H9 (cell line): ENCODE data around the gene PELI2. TPM values are rescaled to one million over a fixed set of nuclear protein-coding genes. Genes with fewer than 3 reads are reported as not detected.

Source experiments
- DNase-seq: peaks from one replicate; pipeline ENCODE4 v3.0.0-alpha.2; 2017
- H2AFZ ChIP-seq: one replicate; pipeline ENCODE4 v1.6.1; 2013; ENCODE audit warnings: mild to moderate bottlenecking, low read length, control low read depth, moderate library complexity
- H2AK5ac ChIP-seq: 2 replicates; pipeline ENCODE4 v1.6.1; 2013; ENCODE audit warnings: low read length, control low read depth, mixed read lengths; ENCODE audit not compliant: insufficient read length
- H2BK120ac ChIP-seq: one replicate; pipeline ENCODE4 v1.6.1; 2013; ENCODE audit warnings: low read depth, mild to moderate bottlenecking, low read length, control low read depth, inconsistent platforms; ENCODE audit not compliant: poor library complexity, severe bottlenecking
- H2BK12ac ChIP-seq: 2 replicates; pipeline ENCODE4 v1.6.1; 2013; ENCODE audit warnings: low read length, control low read depth, mixed read lengths, low read depth; ENCODE audit not compliant: insufficient read length
- H2BK15ac ChIP-seq: 2 replicates; pipeline ENCODE4 v1.6.1; 2013; ENCODE audit warnings: low read depth, low read length, control low read depth
- H2BK20ac ChIP-seq: one replicate; pipeline ENCODE4 v1.6.1; 2013; ENCODE audit warnings: low read depth, mild to moderate bottlenecking, low read length, control low read depth, inconsistent platforms; ENCODE audit not compliant: poor library complexity, severe bottlenecking
- H2BK5ac ChIP-seq: 2 replicates; pipeline ENCODE4 v1.6.1; 2013; ENCODE audit warnings: low read length, control low read depth, mixed read lengths; ENCODE audit not compliant: insufficient read length
- H3K14ac ChIP-seq: 2 replicates; pipeline ENCODE4 v1.6.1; 2013; ENCODE audit warnings: low read length, control low read depth; ENCODE audit not compliant: insufficient read depth
- H3K18ac ChIP-seq: 2 replicates; pipeline ENCODE4 v1.6.1; 2013; ENCODE audit warnings: low read depth, mild to moderate bottlenecking, mixed read lengths, low read length, control low read depth; ENCODE audit not compliant: insufficient read length
- H3K23ac ChIP-seq: 2 replicates; pipeline ENCODE4 v1.6.1; 2013; ENCODE audit warnings: low read length, control low read depth, mixed read lengths, low read depth; ENCODE audit not compliant: insufficient read length
- H3K23me2 ChIP-seq: 2 replicates; pipeline ENCODE4 v1.6.1; 2013; ENCODE audit warnings: low read depth, mild to moderate bottlenecking, mixed read lengths, low read length, control low read depth; ENCODE audit not compliant: insufficient read length, poor library complexity, severe bottlenecking
- H3K27ac ChIP-seq: 2 replicates; pipeline ENCODE4 v1.5.1; 2013; ENCODE audit warnings: low read length, control low read depth, mixed read lengths, low read depth; ENCODE audit not compliant: insufficient read length
- H3K27me3 ChIP-seq: 2 replicates; pipeline ENCODE4 v1.6.1; 2013; ENCODE audit warnings: low read length, control low read depth, inconsistent platforms; ENCODE audit not compliant: insufficient read depth
- H3K4ac ChIP-seq: 2 replicates; pipeline ENCODE4 v1.6.1; 2013; ENCODE audit warnings: low read depth, mild to moderate bottlenecking, control low read depth, inconsistent platforms, low read length, moderate library complexity
- H3K4me1 ChIP-seq: 2 replicates; pipeline ENCODE4 v1.6.1; 2013; ENCODE audit warnings: low read length, control low read depth, inconsistent platforms; ENCODE audit not compliant: insufficient read depth
- H3K4me2 ChIP-seq: 2 replicates; pipeline ENCODE4 v1.6.1; 2013; ENCODE audit warnings: low read length, control low read depth, mixed read lengths; ENCODE audit not compliant: insufficient read length, insufficient read depth
- H3K56ac ChIP-seq: 2 replicates; pipeline ENCODE4 v1.6.1; 2013; ENCODE audit warnings: low read depth, mild to moderate bottlenecking, mixed read lengths, low read length, control low read depth; ENCODE audit not compliant: insufficient read length
- H3K79me1 ChIP-seq: 2 replicates; pipeline ENCODE4 v1.6.1; 2013; ENCODE audit warnings: low read depth, mild to moderate bottlenecking, moderate library complexity, low read length, control low read depth, inconsistent platforms; ENCODE audit not compliant: insufficient read depth, poor library complexity, severe bottlenecking
- H3K79me2 ChIP-seq: 2 replicates; pipeline ENCODE4 v1.6.1; 2013; ENCODE audit warnings: low read length, control low read depth, inconsistent platforms; ENCODE audit not compliant: insufficient read depth
- H3K9ac ChIP-seq: 2 replicates; pipeline ENCODE4 v1.6.1; 2013; ENCODE audit warnings: low read length, control low read depth, mixed read lengths; ENCODE audit not compliant: insufficient read length; ENCODE audit errors: extremely low read depth
- H3K9me3 ChIP-seq: one replicate; pipeline ENCODE4 v1.6.1; 2013; ENCODE audit warnings: low read depth, low read length, inconsistent platforms; ENCODE audit not compliant: control insufficient read depth
- H3T11ph ChIP-seq: one replicate; pipeline ENCODE4 v1.6.1; 2013; ENCODE audit warnings: mild to moderate bottlenecking, low read length, control low read depth, inconsistent platforms
- H4K20me1 ChIP-seq: one replicate; pipeline ENCODE4 v1.6.1; 2013; ENCODE audit not compliant: control insufficient read depth, insufficient read length, insufficient read depth
- H4K5ac ChIP-seq: 2 replicates; pipeline ENCODE4 v1.6.1; 2013; ENCODE audit warnings: low read depth, mild to moderate bottlenecking, mixed read lengths, low read length, control low read depth; ENCODE audit not compliant: insufficient read length
- H4K8ac ChIP-seq: replicated peaks from 2 replicates; pipeline ENCODE4 v1.6.1; 2013; ENCODE audit warnings: low read length, control low read depth, mixed read lengths, low read depth; ENCODE audit not compliant: insufficient read length
- H4K91ac ChIP-seq: 2 replicates; pipeline ENCODE4 v1.6.1; 2013; ENCODE audit warnings: low read depth, mild to moderate bottlenecking, moderate library complexity, mixed read lengths, low read length, control low read depth; ENCODE audit not compliant: insufficient read length
- H3K27ac Mint-ChIP-seq, 3 experiments: 2 replicates in 2 of 3; 3 replicates in 1 of 3; pipeline ENCODE4 v1.8.0; 2020 to 2021; ENCODE audit warnings: mixed read lengths in 3 of 3, mild to moderate bottlenecking in 1 of 3, moderate library complexity in 1 of 3
- H3K27me3 Mint-ChIP-seq: 2 replicates; pipeline ENCODE4 v1.8.0; 2021; ENCODE audit warnings: low read depth, mild to moderate bottlenecking, moderate library complexity, mixed read lengths
- H3K36me3 Mint-ChIP-seq, 3 experiments: 2 replicates in 2 of 3; 3 replicates in 1 of 3; pipeline ENCODE4 v1.8.0; 2020 to 2021; ENCODE audit warnings: low read depth in 3 of 3, mixed read lengths in 3 of 3; ENCODE audit not compliant: insufficient read depth in 1 of 3
- H3K4me1 Mint-ChIP-seq, 2 experiments: 2 replicates each; pipeline ENCODE4 v1.8.0; 2020; ENCODE audit warnings: mixed read lengths in 2 of 2
- H3K4me3 Mint-ChIP-seq, 2 experiments: 2 replicates in 1 of 2; 3 replicates in 1 of 2; pipeline ENCODE4 v1.8.0; 2020 to 2021; ENCODE audit warnings: mild to moderate bottlenecking in 2 of 2, mixed read lengths in 2 of 2, moderate library complexity in 1 of 2
- H3K9me3 Mint-ChIP-seq, 2 experiments: 2 replicates in 1 of 2; 3 replicates in 1 of 2; pipeline ENCODE4 v1.8.0; 2020; ENCODE audit warnings: mild to moderate bottlenecking in 2 of 2, mixed read lengths in 2 of 2, moderate library complexity in 1 of 2
- WGBS: extraction: QIAGEN DNeasy Blood & Tissue Kit; methylation state at CpG from one replicate; pipeline ENCODE4 v1.1.7; 2013; ENCODE audit warnings: missing lambda C conversion rate, low lambda C conversion rate, mixed read lengths; ENCODE audit not compliant: insufficient read length; ENCODE audit errors: extremely low coverage; 5-methylcytosine and 5-hydroxymethylcytosine counted together
- total RNA-seq: library from RNA; stranded (reverse); gene quantifications from 2 replicates; pipeline ENCODE4 v1.2.1, GENCODE V29; 2021
- TF ChIP-seq, protein P1 (sequence below): fragments of 200-600 bp; sonication (generic); conservative IDR thresholded peaks from 3 replicates; pipeline ENCODE4 v1.8.0; 2021; ENCODE audit warnings: antibody characterized with exemption, mild to moderate bottlenecking

The PELI2 gene
- total RNA-seq, 1 experiment from 2014 or later = 18.0 TPM

DNA sequence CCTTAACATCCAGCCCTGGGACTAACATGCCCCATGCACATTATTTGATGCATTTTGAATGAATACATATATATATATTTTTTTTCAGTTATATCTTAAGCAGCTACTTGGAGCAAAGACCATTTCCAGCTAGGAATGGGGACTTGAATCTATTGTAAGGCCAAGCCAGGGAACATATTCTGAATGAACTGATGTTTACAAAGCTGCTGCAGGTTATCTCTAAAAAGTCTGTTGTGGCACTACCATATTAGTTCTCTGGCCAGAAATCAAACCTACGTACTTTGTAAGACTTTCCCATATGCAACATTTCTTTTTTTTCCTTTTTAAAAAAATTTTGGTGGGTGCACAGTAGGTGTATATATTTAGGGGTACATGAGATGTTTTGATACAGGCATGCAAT is 43.4 kb downstream of the PELI2 start:
- Histone ChIP-seq H4K5ac (no peak overlapping the region), H3K14ac (no peak overlapping the region), H2BK5ac (no peak overlapping the region), H2BK15ac (no peak overlapping the region), H3K4me1 (0 out of 2 replicates have a peak, but pooled peaks cover 2% of the 10 kb centered on the region), H4K20me1 (no peaks in the 10 kb centered on the region), H3K23ac (no peak overlapping the region), H3K56ac (no peak overlapping the region), H3K79me1 (no peaks in the 10 kb centered on the region), H4K8ac (no peak overlapping the region), H2AFZ (no peak overlapping the region), H3K23me2 (no peaks in the 10 kb centered on the region), H2BK12ac (no peak overlapping the region), H3K27me3 (no peaks in the 10 kb centered on the region), H2AK5ac (no peak overlapping the region), H3K4me2 (no peak overlapping the region), H3K27ac (no peak overlapping the region), H3K4ac (no peak overlapping the region), H2BK120ac (no peak overlapping the region), H2BK20ac (no peak overlapping the region), H3K79me2 (peaks cover 2% of the 10 kb centered on the region; the same call in 1 of the 2 replicates), H3K9me3 (no peaks in the 10 kb centered on the region), H3K18ac (no peak overlapping the region), H3K9ac (no peak overlapping the region), H4K91ac (no peak overlapping the region), H3T11ph (no peak overlapping the region)
- no CpG with 5 or more reads among the region's 1 CpG for WGBS
- DNase-seq = no peak
- no peak overlapping the region for H3K4me3 Mint-ChIP-seq
- peaks cover 12 to 15% of the 10 kb centered on the region in 2 experiments for H3K4me1 Mint-ChIP-seq
- no peak overlapping the region for H3K27ac Mint-ChIP-seq
- H3K36me3 Mint-ChIP-seq = peaks cover 4 to 36% (median 24%) of the 10 kb centered on the region in 3 experiments; a peak in 6 of 7 replicates
- H3K27me3 Mint-ChIP-seq = no peaks in the 10 kb centered on the region
- H3K9me3 Mint-ChIP-seq = peaks cover 24 to 36% of the 10 kb centered on the region in 2 experiments
- TF ChIP-seq, protein P1, sequence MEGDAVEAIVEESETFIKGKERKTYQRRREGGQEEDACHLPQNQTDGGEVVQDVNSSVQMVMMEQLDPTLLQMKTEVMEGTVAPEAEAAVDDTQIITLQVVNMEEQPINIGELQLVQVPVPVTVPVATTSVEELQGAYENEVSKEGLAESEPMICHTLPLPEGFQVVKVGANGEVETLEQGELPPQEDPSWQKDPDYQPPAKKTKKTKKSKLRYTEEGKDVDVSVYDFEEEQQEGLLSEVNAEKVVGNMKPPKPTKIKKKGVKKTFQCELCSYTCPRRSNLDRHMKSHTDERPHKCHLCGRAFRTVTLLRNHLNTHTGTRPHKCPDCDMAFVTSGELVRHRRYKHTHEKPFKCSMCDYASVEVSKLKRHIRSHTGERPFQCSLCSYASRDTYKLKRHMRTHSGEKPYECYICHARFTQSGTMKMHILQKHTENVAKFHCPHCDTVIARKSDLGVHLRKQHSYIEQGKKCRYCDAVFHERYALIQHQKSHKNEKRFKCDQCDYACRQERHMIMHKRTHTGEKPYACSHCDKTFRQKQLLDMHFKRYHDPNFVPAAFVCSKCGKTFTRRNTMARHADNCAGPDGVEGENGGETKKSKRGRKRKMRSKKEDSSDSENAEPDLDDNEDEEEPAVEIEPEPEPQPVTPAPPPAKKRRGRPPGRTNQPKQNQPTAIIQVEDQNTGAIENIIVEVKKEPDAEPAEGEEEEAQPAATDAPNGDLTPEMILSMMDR = no peak
